ENCODE measurements around the gene NOP14.
"Not testable (repeated sequence)": the region's sequence is repeated elsewhere in the genome, so short reads cannot be mapped to it uniquely, and the experiment has no call there.

NOP14 gene

GRCh38 chr4:2981256-2981819, 18.1 kb upstream of the NOP14 start:
- Histone ChIP-seq H3K27me3 (ENCODE audit: control insufficient read depth, insufficient read depth, low read length) (no peaks in the 10 kb centered on the region), H3K27ac (ENCODE audit: low read depth, low read length) (no peak overlapping the region), H3K36me3 (ENCODE audit: control insufficient read depth, insufficient read depth, low read length) (no peaks in the 10 kb centered on the region), H3K4me1 (ENCODE audit: control insufficient read depth, insufficient read depth, low read length) (no peaks in the 10 kb centered on the region), H3K4me3 (ENCODE audit: low read length) (no peak overlapping the region), H3K9ac (ENCODE audit: low read length) (no peak overlapping the region)

- no peak overlapping the region for H3K27ac ChIP-seq (ENCODE audit: low read depth, low read length)
- no peak overlapping the region for H3K9ac ChIP-seq (ENCODE audit: low read length)
- no peaks in the 10 kb centered on the region for H3K27me3 ChIP-seq (ENCODE audit: control insufficient read depth, insufficient read depth, low read length)
- no peaks in the 10 kb centered on the region for H3K4me1 ChIP-seq (ENCODE audit: control insufficient read depth, insufficient read depth, low read length)
- H3K36me3 ChIP-seq (ENCODE audit: control insufficient read depth, insufficient read depth, low read length) = no peaks in the 10 kb centered on the region
- H3K4me3 ChIP-seq (ENCODE audit: low read length) = no peak overlapping the region
Observed at GRCh38 chr4:2977211-2978088, 14.2 kb upstream of the NOP14 start.

DNA sequence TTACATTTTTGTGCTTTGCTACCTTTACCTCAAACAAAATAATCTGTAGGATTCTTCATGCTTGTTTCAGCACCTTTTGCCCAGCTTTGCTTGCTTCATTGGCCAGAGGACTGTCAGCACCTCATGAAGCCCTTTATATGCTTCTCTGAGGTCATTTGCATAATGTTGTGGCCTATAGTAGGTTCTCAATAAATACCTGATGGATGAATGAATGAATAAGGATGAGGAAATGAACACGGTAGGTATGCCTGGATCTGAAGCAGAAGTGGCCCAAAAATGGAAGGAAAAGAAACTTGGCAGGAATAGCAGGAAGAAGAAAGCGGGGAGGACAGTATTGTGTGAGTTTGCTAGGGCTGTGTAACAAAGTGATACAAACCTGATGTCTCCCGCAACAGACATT, 8.1 kb upstream of the NOP14 start:
- H3K27me3 ChIP-seq (ENCODE audit: control insufficient read depth, insufficient read depth, low read length) = no peaks in the 10 kb centered on the region
- H3K4me3 ChIP-seq (ENCODE audit: low read length) = no peak overlapping the region
- no peaks in the 10 kb centered on the region for H3K36me3 ChIP-seq (ENCODE audit: control insufficient read depth, insufficient read depth, low read length)
- H3K9ac ChIP-seq (ENCODE audit: low read length) = no peak overlapping the region
- H3K27ac ChIP-seq (ENCODE audit: low read depth, low read length) = no peak overlapping the region
- H3K4me1 ChIP-seq (ENCODE audit: control insufficient read depth, insufficient read depth, low read length) = no peaks in the 10 kb centered on the region

DNA sequence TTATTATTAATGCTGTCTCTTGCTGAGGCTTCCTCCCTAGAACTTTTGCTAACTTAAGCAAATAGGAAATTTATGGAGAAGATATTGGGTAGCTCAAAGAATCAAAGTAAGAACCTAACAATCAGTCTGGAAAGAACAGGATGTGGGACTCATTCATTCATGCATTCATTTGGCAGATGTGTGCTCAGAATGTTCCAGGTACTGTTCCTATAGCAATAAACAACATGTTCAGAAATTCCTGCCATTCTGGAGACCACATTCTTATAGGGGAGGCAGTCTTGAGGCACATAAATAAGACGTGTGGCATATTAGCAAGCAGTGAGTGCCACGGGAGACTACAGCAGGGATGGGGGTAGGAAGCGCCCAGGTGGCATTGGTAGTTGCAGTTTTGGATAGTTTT, 5.2 kb upstream of the NOP14 start:
- Histone ChIP-seq H3K27ac (ENCODE audit: low read depth, low read length) (no peak overlapping the region), H3K36me3 (ENCODE audit: control insufficient read depth, insufficient read depth, low read length) (no peaks in the 10 kb centered on the region), H3K4me1 (ENCODE audit: control insufficient read depth, insufficient read depth, low read length) (no peaks in the 10 kb centered on the region), H3K27me3 (ENCODE audit: control insufficient read depth, insufficient read depth, low read length) (no peaks in the 10 kb centered on the region), H3K9ac (ENCODE audit: low read length) (no peak overlapping the region), H3K4me3 (ENCODE audit: low read length) (no peak overlapping the region)

- Histone ChIP-seq H3K27me3 (ENCODE audit: control insufficient read depth, insufficient read depth, low read length) (no peaks in the 10 kb centered on the region), H3K36me3 (ENCODE audit: control insufficient read depth, insufficient read depth, low read length) (no peaks in the 10 kb centered on the region), H3K27ac (ENCODE audit: low read depth, low read length) (no peak overlapping the region), H3K9ac (ENCODE audit: low read length) (no peak overlapping the region), H3K4me1 (ENCODE audit: control insufficient read depth, insufficient read depth, low read length) (peaks cover 14% of the 10 kb centered on the region), H3K4me3 (ENCODE audit: low read length) (no peak overlapping the region)
Observed at GRCh38 chr4:2965262-2965661, 2.1 kb upstream of the NOP14 start.

- no peak overlapping the region for H3K4me3 ChIP-seq (ENCODE audit: low read length)
- no peak overlapping the region for H3K9ac ChIP-seq (ENCODE audit: low read length)
Observed at GRCh38 chr4:2964706-2965258, 1.6 kb upstream of the NOP14 start.

GRCh38 chr4:2963966-2964471, 813 bp upstream of the NOP14 start:
- peak overlapping the region; percentile 83 for H3K27ac ChIP-seq (ENCODE audit: low read depth, low read length)
- peak overlapping the region; percentile 19 for H3K9ac ChIP-seq (ENCODE audit: low read length)
- peak overlapping the region; percentile 97 for H3K4me3 ChIP-seq (ENCODE audit: low read length)
- peaks cover 14% of the 10 kb centered on the region for H3K4me1 ChIP-seq (ENCODE audit: control insufficient read depth, insufficient read depth, low read length)
- no peaks in the 10 kb centered on the region for H3K36me3 ChIP-seq (ENCODE audit: control insufficient read depth, insufficient read depth, low read length)
- no peaks in the 10 kb centered on the region for H3K27me3 ChIP-seq (ENCODE audit: control insufficient read depth, insufficient read depth, low read length)

More at GRCh38 chr4:2964706-2965258, 1.6 kb upstream of the NOP14 start:
- Histone ChIP-seq H3K27me3 (ENCODE audit: control insufficient read depth, insufficient read depth, low read length) (no peaks in the 10 kb centered on the region), H3K36me3 (ENCODE audit: control insufficient read depth, insufficient read depth, low read length) (no peaks in the 10 kb centered on the region), H3K27ac (ENCODE audit: low read depth, low read length) (no peak overlapping the region), H3K4me1 (ENCODE audit: control insufficient read depth, insufficient read depth, low read length) (peaks cover 14% of the 10 kb centered on the region)

DNA sequence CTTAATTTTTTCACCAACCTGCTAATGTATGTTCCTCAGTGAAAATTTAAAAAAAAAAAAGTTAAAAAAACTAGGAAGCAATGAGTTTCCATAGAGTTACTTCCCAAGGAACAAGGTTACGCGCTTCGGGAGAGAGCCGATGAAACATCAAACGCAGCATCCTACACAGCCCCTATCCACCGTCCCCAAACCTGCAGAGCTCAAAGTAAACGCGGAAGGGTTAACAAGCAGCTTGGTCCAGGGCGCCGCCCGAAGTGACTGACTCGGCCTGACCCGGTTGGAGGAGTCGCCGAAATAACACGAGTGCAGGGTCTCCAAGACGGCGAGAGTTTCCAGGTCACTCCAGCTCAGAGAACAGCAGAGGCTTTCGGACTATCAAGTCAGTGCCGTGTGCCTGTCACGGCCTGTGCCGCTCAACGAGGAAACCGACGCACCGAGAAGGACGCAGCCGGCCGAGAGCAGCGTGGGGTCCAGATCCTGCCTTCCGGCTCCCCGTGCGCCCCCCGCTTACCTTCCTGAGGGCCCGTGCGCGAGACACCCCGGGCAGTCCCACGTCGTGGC, 512 bp downstream of the NOP14 start:
- H3K36me3 ChIP-seq (ENCODE audit: control insufficient read depth, insufficient read depth, low read length) = no peaks in the 10 kb centered on the region
- peak overlapping the region; percentile 83 for H3K27ac ChIP-seq (ENCODE audit: low read depth, low read length)
- H3K4me1 ChIP-seq (ENCODE audit: control insufficient read depth, insufficient read depth, low read length) = peaks cover 14% of the 10 kb centered on the region
- peak overlapping the region; percentile 97 for H3K4me3 ChIP-seq (ENCODE audit: low read length)
- H3K27me3 ChIP-seq (ENCODE audit: control insufficient read depth, insufficient read depth, low read length) = no peaks in the 10 kb centered on the region
- peak overlapping the region; percentile 45 for H3K9ac ChIP-seq (ENCODE audit: low read length)

GRCh38 chr4:2961811-2962441, 1.3 kb downstream of the NOP14 start:
- Histone ChIP-seq H3K27ac (ENCODE audit: low read depth, low read length) (no peak overlapping the region), H3K36me3 (ENCODE audit: control insufficient read depth, insufficient read depth, low read length) (peaks cover 6% of the 10 kb centered on the region), H3K4me3 (ENCODE audit: low read length) (peak overlapping the region; percentile 97), H3K27me3 (ENCODE audit: control insufficient read depth, insufficient read depth, low read length) (no peaks in the 10 kb centered on the region), H3K9ac (ENCODE audit: low read length) (no peak overlapping the region), H3K4me1 (ENCODE audit: control insufficient read depth, insufficient read depth, low read length) (peaks cover 14% of the 10 kb centered on the region)

GRCh38 chr4:2961421-2961810, 1.8 kb downstream of the NOP14 start:
- peaks cover 6% of the 10 kb centered on the region for H3K36me3 ChIP-seq (ENCODE audit: control insufficient read depth, insufficient read depth, low read length)
- no peaks in the 10 kb centered on the region for H3K27me3 ChIP-seq (ENCODE audit: control insufficient read depth, insufficient read depth, low read length)
- H3K4me1 ChIP-seq (ENCODE audit: control insufficient read depth, insufficient read depth, low read length) = peaks cover 14% of the 10 kb centered on the region
- no peak overlapping the region for H3K27ac ChIP-seq (ENCODE audit: low read depth, low read length)
- no peak overlapping the region for H3K9ac ChIP-seq (ENCODE audit: low read length)
- no peak overlapping the region for H3K4me3 ChIP-seq (ENCODE audit: low read length)

DNA sequence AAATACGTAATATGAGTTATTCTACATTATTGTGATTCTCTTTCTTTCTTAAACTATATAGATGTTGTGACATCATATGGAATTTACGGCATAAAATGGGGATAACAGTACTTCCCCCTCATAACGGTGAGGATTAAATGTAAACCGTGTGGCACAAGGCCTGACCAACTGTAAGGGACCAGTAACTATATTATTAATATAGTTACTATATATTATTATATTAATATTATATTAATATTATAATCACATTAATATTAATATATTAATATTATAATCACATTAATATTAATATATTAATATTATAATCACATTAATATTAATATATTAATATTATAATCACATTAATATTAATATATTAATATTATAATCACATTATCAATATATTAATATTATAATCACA, 2.8 kb downstream of the NOP14 start:
- H3K4me1 ChIP-seq (ENCODE audit: control insufficient read depth, insufficient read depth, low read length) = peaks cover 14% of the 10 kb centered on the region
- not testable (repeated sequence) for H3K27ac ChIP-seq (ENCODE audit: low read depth, low read length); H3K4me3 ChIP-seq (ENCODE audit: low read length); H3K27me3 ChIP-seq (ENCODE audit: control insufficient read depth, insufficient read depth, low read length); H3K9ac ChIP-seq (ENCODE audit: low read length); H3K36me3 ChIP-seq (ENCODE audit: control insufficient read depth, insufficient read depth, low read length)

- Histone ChIP-seq H3K27me3 (ENCODE audit: control insufficient read depth, insufficient read depth, low read length) (no peaks in the 10 kb centered on the region), H3K27ac (ENCODE audit: low read depth, low read length) (no peak overlapping the region), H3K4me1 (ENCODE audit: control insufficient read depth, insufficient read depth, low read length) (peaks cover 14% of the 10 kb centered on the region), H3K36me3 (ENCODE audit: control insufficient read depth, insufficient read depth, low read length) (peaks cover 16% of the 10 kb centered on the region), H3K9ac (ENCODE audit: low read length) (no peak overlapping the region), H3K4me3 (ENCODE audit: low read length) (no peak overlapping the region)
Observed at GRCh38 chr4:2958446-2958845, 4.8 kb downstream of the NOP14 start.

Data from rectal smooth muscle tissue (tissue), 1 donor.